ENCODE results near the gene NPM3. TPM values are rescaled to one million over a fixed set of nuclear protein-coding genes. Genes with fewer than 3 reads are reported as not detected.

NPM3 gene
- polyA plus RNA-seq, 1 of the 3 experiments (the other 2 are of a cell fraction) = 105 TPM

- CTCF ChIA-PET = interaction anchor here (1.1 to 3.2 kb wide), 2 partner anchors 14 to 552 kb away, joined by 3 to 14 read pairs; no protein-coding TSS in a partner anchor
- H3K27me3 ChIP-seq (ENCODE audit: insufficient read depth) = peaks cover 6% of the 10 kb centered on the region; the same call in 1 of the 2 replicates
- WGBS (ENCODE audit: low lambda C conversion rate) = 81% methylated on average over 9 of the region's 12 CpGs
- H3K4me2 ChIP-seq = no peak overlapping the region
- no peaks in the 10 kb centered on the region for H3K79me2 ChIP-seq (ENCODE audit: insufficient read depth)
- H3K27ac ChIP-seq (ENCODE audit: low read depth in 2 of 2, low read length in 1 of 2) = no peak overlapping the region
- no peaks in the 10 kb centered on the region for H4K20me1 ChIP-seq (ENCODE audit: insufficient read depth)
- no peaks in the 10 kb centered on the region for H3K9me2 ChIP-seq
- no peaks in the 10 kb centered on the region for H3K36me3 ChIP-seq (replicated peaks in 1 of 2; ENCODE audit: control insufficient read depth in 1 of 2, insufficient read depth in 2 of 2, low read length in 1 of 2)
- no peak overlapping the region for H3K4me3 ChIP-seq (ENCODE audit: low read depth in 2 of 2, low read length in 1 of 2)
- DNase-seq = no peak
- POLR2A ChIA-PET = no interaction called here
- H2AFZ ChIP-seq (ENCODE audit: low read depth) = no peak overlapping the region
- no peaks in the 10 kb centered on the region for H3K4me1 ChIP-seq (ENCODE audit: control insufficient read depth in 1 of 2, insufficient read depth in 2 of 2, low read depth in 1 of 2, low read length in 1 of 2)
- no peak overlapping the region for H3K9ac ChIP-seq
- no peaks in the 10 kb centered on the region for H3K9me3 ChIP-seq
- no peaks in the 10 kb centered on the region for H3F3A ChIP-seq (replicated peaks; ENCODE audit: insufficient read depth)
- TF ChIP-seq FOXJ3 (CRISPR knock-in tag; IDR thresholded peaks at IDR 0.05) = no peak
- TF ChIP-seq FOSL2 (IDR thresholded peaks at IDR 0.05; ENCODE audit: borderline replicate concordance, low read depth) = no peak
- no peak for TF ChIP-seq NRF1 (IDR thresholded peaks at IDR 0.05; ENCODE audit: low read depth, low read length)
- no peak for TF ChIP-seq TAF1 (IDR thresholded peaks at IDR 0.05; ENCODE audit: borderline replicate concordance, low read depth, low read length)
- no peak for TF ChIP-seq EP300 (IDR thresholded peaks at IDR 0.05; ENCODE audit: borderline replicate concordance in 1 of 2, low read depth in 1 of 2, low read length in 1 of 2)
- TF ChIP-seq TCF12 (IDR thresholded peaks at IDR 0.05) = no peak
- no peak for TF ChIP-seq MAX (IDR thresholded peaks at IDR 0.05; ENCODE audit: low read depth)
- no peak for TF ChIP-seq EZH2phosphoT487 (IDR thresholded peaks at IDR 0.05; ENCODE audit: borderline replicate concordance, low read depth)
- no peak for TF ChIP-seq GABPA (IDR thresholded peaks at IDR 0.05; ENCODE audit: low read depth)
- TF ChIP-seq ELF1 (IDR thresholded peaks at IDR 0.05) = no peak
- no peak for TF ChIP-seq NFIC (IDR thresholded peaks at IDR 0.05; ENCODE audit: borderline replicate concordance)
- TF ChIP-seq POLR2AphosphoS5 (IDR thresholded peaks at IDR 0.05; ENCODE audit: low read depth, low read length) = no peak
- TF ChIP-seq RAD21 (IDR thresholded peaks at IDR 0.05; ENCODE audit: low read length) = no peak
- no peak for TF ChIP-seq PBX3 (IDR thresholded peaks at IDR 0.05)
- TF ChIP-seq, protein P1, sequence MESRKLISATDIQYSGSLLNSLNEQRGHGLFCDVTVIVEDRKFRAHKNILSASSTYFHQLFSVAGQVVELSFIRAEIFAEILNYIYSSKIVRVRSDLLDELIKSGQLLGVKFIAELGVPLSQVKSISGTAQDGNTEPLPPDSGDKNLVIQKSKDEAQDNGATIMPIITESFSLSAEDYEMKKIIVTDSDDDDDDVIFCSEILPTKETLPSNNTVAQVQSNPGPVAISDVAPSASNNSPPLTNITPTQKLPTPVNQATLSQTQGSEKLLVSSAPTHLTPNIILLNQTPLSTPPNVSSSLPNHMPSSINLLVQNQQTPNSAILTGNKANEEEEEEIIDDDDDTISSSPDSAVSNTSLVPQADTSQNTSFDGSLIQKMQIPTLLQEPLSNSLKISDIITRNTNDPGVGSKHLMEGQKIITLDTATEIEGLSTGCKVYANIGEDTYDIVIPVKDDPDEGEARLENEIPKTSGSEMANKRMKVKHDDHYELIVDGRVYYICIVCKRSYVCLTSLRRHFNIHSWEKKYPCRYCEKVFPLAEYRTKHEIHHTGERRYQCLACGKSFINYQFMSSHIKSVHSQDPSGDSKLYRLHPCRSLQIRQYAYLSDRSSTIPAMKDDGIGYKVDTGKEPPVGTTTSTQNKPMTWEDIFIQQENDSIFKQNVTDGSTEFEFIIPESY (IDR thresholded peaks at IDR 0.05; ENCODE audit: borderline replicate concordance, low read depth) = no peak
Observed at GRCh38 chr10:101766753-101767599, 16.3 kb downstream of the NPM3 start.

All from SK-N-SH (cell line).